GM21529 (cell line): ENCODE data around the gene CYP2W1.

Experiments used
- ATAC-seq: cut with Tn5 transposase; IDR thresholded peaks from one replicate; pipeline ENCODE4 v1.9.1; 2021; ENCODE audit not compliant: unreplicated experiment

The CYP2W1 gene

GRCh38 chr7:978416-979091, 4.4 kb upstream of the CYP2W1 start:
- no peak for ATAC-seq

- no peak for ATAC-seq
Measured at GRCh38 chr7:979151-979550, 3.8 kb upstream of the CYP2W1 start.

- no peak for ATAC-seq
Measured at GRCh38 chr7:979886-980571, 3.0 kb upstream of the CYP2W1 start.

- ATAC-seq = no peak
Measured at GRCh38 chr7:981793-982510, 1.0 kb upstream of the CYP2W1 start.

- ATAC-seq = no peak
Measured at GRCh38 chr7:982511-983003, 424 bp upstream of the CYP2W1 start.

GRCh38 chr7:983616-984071, 663 bp downstream of the CYP2W1 start:
- no peak for ATAC-seq

- no peak for ATAC-seq
Measured at GRCh38 chr7:984361-985126, 1.6 kb downstream of the CYP2W1 start.

- ATAC-seq = no peak
Measured at GRCh38 chr7:985127-985416, 2.1 kb downstream of the CYP2W1 start.

- no peak for ATAC-seq
Measured at GRCh38 chr7:985915-986741, 3.1 kb downstream of the CYP2W1 start.

GRCh38 chr7:986766-987751, 4.1 kb downstream of the CYP2W1 start:
- no peak for ATAC-seq

GRCh38 chr7:987909-988308, 4.9 kb downstream of the CYP2W1 start:
- no peak for ATAC-seq

- no peak for ATAC-seq
Measured at GRCh38 chr7:988426-988911, 5.5 kb downstream of the CYP2W1 start.

- no peak for ATAC-seq
Measured at GRCh38 chr7:988963-989529, 6.1 kb downstream of the CYP2W1 start.

GRCh38 chr7:990352-990932, 7.5 kb downstream of the CYP2W1 start:
- no peak for ATAC-seq

- no peak for ATAC-seq
Measured at GRCh38 chr7:990933-991728, 8.2 kb downstream of the CYP2W1 start.

- ATAC-seq = no peak
Measured at GRCh38 chr7:991729-992656, 9.0 kb downstream of the CYP2W1 start.
